GM12878 (cell line): Measurements from ENCODE around the gene KRTAP10-8. TPM values are rescaled to one million over a fixed set of nuclear protein-coding genes. Genes with fewer than 3 reads are reported as not detected.

Experiments
- polyA plus RNA-seq, 11 experiments: library from polyadenylated mRNA; depleted of rRNA in 4 of 11; unstranded in 6 of 11; stranded (reverse) in 5 of 11; fragments of >200 nt; fragmentation: Nextera tagmentation in 4 of 11; fragmentation: Illumina TruSeq in 1 of 11; extraction: Ambion mirVana in 4 of 11; extraction: Trizol in 1 of 11; gene quantifications; 1 replicate in 1 of 11; 2 replicates in 10 of 11; pipeline versions ENCODE4 v1.2.1 to v1.2.3, GENCODE V29; 2011 to 2016; ENCODE audit warnings: inconsistent platforms in 2 of 11, missing spikeins in 2 of 11, low read depth in 1 of 11
- total RNA-seq, 4 experiments: library from RNA; depleted of rRNA in 3 of 4; stranded (reverse); fragments of >200 nt in 3 of 4; fragmentation: Illumina TruSeq in 1 of 4; extraction: Trizol in 1 of 4; gene quantifications; 2 replicates each; pipeline versions ENCODE4 v1.2.1 to v1.2.3, GENCODE V29; 2013 to 2021

The KRTAP10-8 gene
- total and polyA plus RNA-seq, 10 of the 15 experiments (the other 5 are each of a cell fraction or from before 2014, with no cell fraction given) = not detected

Other genes with a start within 250 kb of the KRTAP10-8 start
Only the 7 nearest of the 19 such genes appear.
- not detected in 2 replicates for gene KRTAP10-4, start 38.4 kb upstream of the KRTAP10-8 start, total RNA-seq (2014; rRNA removed)
- gene KRTAP10-4, start 38.4 kb upstream of the KRTAP10-8 start, total RNA-seq (2014; rRNA removed; fragmentation: Illumina TruSeq; extraction: Trizol) = not detected in 2 replicates
- not detected in 2 replicates for gene KRTAP10-4, start 38.4 kb upstream of the KRTAP10-8 start, total RNA-seq (2021)
- not detected in 2 replicates for gene KRTAP10-4, start 38.4 kb upstream of the KRTAP10-8 start, polyA plus RNA-seq (2011; rRNA removed)
- not detected in 2 replicates for gene KRTAP10-4, start 38.4 kb upstream of the KRTAP10-8 start, polyA plus RNA-seq (2014; fragmentation: Illumina TruSeq; extraction: Trizol)
- not detected for gene KRTAP10-4, start 38.4 kb upstream of the KRTAP10-8 start, polyA plus RNA-seq (2014; fragmentation: Nextera tagmentation; extraction: Ambion mirVana)
- gene KRTAP10-4, start 38.4 kb upstream of the KRTAP10-8 start, polyA plus RNA-seq (2014; rRNA removed) = not detected in 2 replicates
- not detected for gene KRTAP10-4, start 38.4 kb upstream of the KRTAP10-8 start, polyA plus RNA-seq (2016; fragmentation: Nextera tagmentation; extraction: Ambion mirVana)
- gene KRTAP10-5, start 31.5 kb upstream of the KRTAP10-8 start, total RNA-seq (2014; rRNA removed) = not detected in 2 replicates
- gene KRTAP10-5, start 31.5 kb upstream of the KRTAP10-8 start, total RNA-seq (2014; rRNA removed; fragmentation: Illumina TruSeq; extraction: Trizol) = not detected in 2 replicates
- gene KRTAP10-5, start 31.5 kb upstream of the KRTAP10-8 start, total RNA-seq (2021) = not detected in 2 replicates
- gene KRTAP10-5, start 31.5 kb upstream of the KRTAP10-8 start, polyA plus RNA-seq (2011; rRNA removed) = not detected in 2 replicates
- gene KRTAP10-5, start 31.5 kb upstream of the KRTAP10-8 start, polyA plus RNA-seq (2014; fragmentation: Illumina TruSeq; extraction: Trizol) = not detected in 2 replicates
- gene KRTAP10-5, start 31.5 kb upstream of the KRTAP10-8 start, polyA plus RNA-seq (2014; fragmentation: Nextera tagmentation; extraction: Ambion mirVana) = not detected
- not detected in 2 replicates for gene KRTAP10-5, start 31.5 kb upstream of the KRTAP10-8 start, polyA plus RNA-seq (2014; rRNA removed)
- gene KRTAP10-5, start 31.5 kb upstream of the KRTAP10-8 start, polyA plus RNA-seq (2016; fragmentation: Nextera tagmentation; extraction: Ambion mirVana) = not detected
- not detected in 2 replicates for gene KRTAP10-6, start 19.6 kb upstream of the KRTAP10-8 start, total RNA-seq (2014; rRNA removed)
- gene KRTAP10-6, start 19.6 kb upstream of the KRTAP10-8 start, total RNA-seq (2014; rRNA removed; fragmentation: Illumina TruSeq; extraction: Trizol) = not detected in 2 replicates
- gene KRTAP10-6, start 19.6 kb upstream of the KRTAP10-8 start, total RNA-seq (2021) = not detected in 2 replicates
- gene KRTAP10-6, start 19.6 kb upstream of the KRTAP10-8 start, polyA plus RNA-seq (2011; rRNA removed) = not detected in 2 replicates
- gene KRTAP10-6, start 19.6 kb upstream of the KRTAP10-8 start, polyA plus RNA-seq (2014; fragmentation: Illumina TruSeq; extraction: Trizol) = not detected in 2 replicates
- not detected for gene KRTAP10-6, start 19.6 kb upstream of the KRTAP10-8 start, polyA plus RNA-seq (2014; fragmentation: Nextera tagmentation; extraction: Ambion mirVana)
- gene KRTAP10-6, start 19.6 kb upstream of the KRTAP10-8 start, polyA plus RNA-seq (2014; rRNA removed) = not detected in 2 replicates
- gene KRTAP10-6, start 19.6 kb upstream of the KRTAP10-8 start, polyA plus RNA-seq (2016; fragmentation: Nextera tagmentation; extraction: Ambion mirVana) = not detected
- not detected in 2 replicates for gene KRTAP10-7, start 11.5 kb upstream of the KRTAP10-8 start, total RNA-seq (2014; rRNA removed)
- not detected in 2 replicates for gene KRTAP10-7, start 11.5 kb upstream of the KRTAP10-8 start, total RNA-seq (2014; rRNA removed; fragmentation: Illumina TruSeq; extraction: Trizol)
- not detected in 2 replicates for gene KRTAP10-7, start 11.5 kb upstream of the KRTAP10-8 start, total RNA-seq (2021)
- not detected in 2 replicates for gene KRTAP10-7, start 11.5 kb upstream of the KRTAP10-8 start, polyA plus RNA-seq (2011; rRNA removed)
- not detected in 2 replicates for gene KRTAP10-7, start 11.5 kb upstream of the KRTAP10-8 start, polyA plus RNA-seq (2014; fragmentation: Illumina TruSeq; extraction: Trizol)
- not detected for gene KRTAP10-7, start 11.5 kb upstream of the KRTAP10-8 start, polyA plus RNA-seq (2014; fragmentation: Nextera tagmentation; extraction: Ambion mirVana)
- gene KRTAP10-7, start 11.5 kb upstream of the KRTAP10-8 start, polyA plus RNA-seq (2014; rRNA removed) = not detected in 2 replicates
- not detected for gene KRTAP10-7, start 11.5 kb upstream of the KRTAP10-8 start, polyA plus RNA-seq (2016; fragmentation: Nextera tagmentation; extraction: Ambion mirVana)
- not detected in 2 replicates for gene KRTAP10-9, start 15.0 kb downstream of the KRTAP10-8 start, total RNA-seq (2014; rRNA removed)
- not detected in 2 replicates for gene KRTAP10-9, start 15.0 kb downstream of the KRTAP10-8 start, total RNA-seq (2014; rRNA removed; fragmentation: Illumina TruSeq; extraction: Trizol)
- not detected in 2 replicates for gene KRTAP10-9, start 15.0 kb downstream of the KRTAP10-8 start, total RNA-seq (2021)
- gene KRTAP10-9, start 15.0 kb downstream of the KRTAP10-8 start, polyA plus RNA-seq (2011; rRNA removed) = not detected in 2 replicates
- not detected in 2 replicates for gene KRTAP10-9, start 15.0 kb downstream of the KRTAP10-8 start, polyA plus RNA-seq (2014; fragmentation: Illumina TruSeq; extraction: Trizol)
- not detected for gene KRTAP10-9, start 15.0 kb downstream of the KRTAP10-8 start, polyA plus RNA-seq (2014; fragmentation: Nextera tagmentation; extraction: Ambion mirVana)
- gene KRTAP10-9, start 15.0 kb downstream of the KRTAP10-8 start, polyA plus RNA-seq (2014; rRNA removed) = not detected in 2 replicates
- gene KRTAP10-9, start 15.0 kb downstream of the KRTAP10-8 start, polyA plus RNA-seq (2016; fragmentation: Nextera tagmentation; extraction: Ambion mirVana) = not detected
- not detected in 2 replicates for gene KRTAP10-10, start 25.3 kb downstream of the KRTAP10-8 start, total RNA-seq (2014; rRNA removed)
- not detected in 2 replicates for gene KRTAP10-10, start 25.3 kb downstream of the KRTAP10-8 start, total RNA-seq (2014; rRNA removed; fragmentation: Illumina TruSeq; extraction: Trizol)
- not detected in 2 replicates for gene KRTAP10-10, start 25.3 kb downstream of the KRTAP10-8 start, total RNA-seq (2021)
- gene KRTAP10-10, start 25.3 kb downstream of the KRTAP10-8 start, polyA plus RNA-seq (2011; rRNA removed) = not detected in 2 replicates
- not detected in 2 replicates for gene KRTAP10-10, start 25.3 kb downstream of the KRTAP10-8 start, polyA plus RNA-seq (2014; fragmentation: Illumina TruSeq; extraction: Trizol)
- not detected for gene KRTAP10-10, start 25.3 kb downstream of the KRTAP10-8 start, polyA plus RNA-seq (2014; fragmentation: Nextera tagmentation; extraction: Ambion mirVana)
- gene KRTAP10-10, start 25.3 kb downstream of the KRTAP10-8 start, polyA plus RNA-seq (2014; rRNA removed) = not detected in 2 replicates
- gene KRTAP10-10, start 25.3 kb downstream of the KRTAP10-8 start, polyA plus RNA-seq (2016; fragmentation: Nextera tagmentation; extraction: Ambion mirVana) = not detected
- not detected in 2 replicates for gene KRTAP10-11, start 34.3 kb downstream of the KRTAP10-8 start, total RNA-seq (2014; rRNA removed)
- gene KRTAP10-11, start 34.3 kb downstream of the KRTAP10-8 start, total RNA-seq (2014; rRNA removed; fragmentation: Illumina TruSeq; extraction: Trizol) = not detected in 2 replicates
- not detected in 2 replicates for gene KRTAP10-11, start 34.3 kb downstream of the KRTAP10-8 start, total RNA-seq (2021)
- gene KRTAP10-11, start 34.3 kb downstream of the KRTAP10-8 start, polyA plus RNA-seq (2011; rRNA removed) = not detected in 2 replicates
- gene KRTAP10-11, start 34.3 kb downstream of the KRTAP10-8 start, polyA plus RNA-seq (2014; fragmentation: Illumina TruSeq; extraction: Trizol) = not detected in 2 replicates
- not detected for gene KRTAP10-11, start 34.3 kb downstream of the KRTAP10-8 start, polyA plus RNA-seq (2014; fragmentation: Nextera tagmentation; extraction: Ambion mirVana)
- gene KRTAP10-11, start 34.3 kb downstream of the KRTAP10-8 start, polyA plus RNA-seq (2014; rRNA removed) = not detected in 2 replicates
- gene KRTAP10-11, start 34.3 kb downstream of the KRTAP10-8 start, polyA plus RNA-seq (2016; fragmentation: Nextera tagmentation; extraction: Ambion mirVana) = not detected